GM12801 (cell line): ENCODE results near the gene SLC5A1.

Source experiments
- TF ChIP-seq, protein P1 (sequence below): IDR thresholded peaks from one replicate; pipeline ENCODE4 v1.5.1; 2011; ENCODE audit warnings: control low read depth; ENCODE audit not compliant: insufficient read length; ENCODE audit errors: extremely low read depth

SLC5A1 gene

DNA sequence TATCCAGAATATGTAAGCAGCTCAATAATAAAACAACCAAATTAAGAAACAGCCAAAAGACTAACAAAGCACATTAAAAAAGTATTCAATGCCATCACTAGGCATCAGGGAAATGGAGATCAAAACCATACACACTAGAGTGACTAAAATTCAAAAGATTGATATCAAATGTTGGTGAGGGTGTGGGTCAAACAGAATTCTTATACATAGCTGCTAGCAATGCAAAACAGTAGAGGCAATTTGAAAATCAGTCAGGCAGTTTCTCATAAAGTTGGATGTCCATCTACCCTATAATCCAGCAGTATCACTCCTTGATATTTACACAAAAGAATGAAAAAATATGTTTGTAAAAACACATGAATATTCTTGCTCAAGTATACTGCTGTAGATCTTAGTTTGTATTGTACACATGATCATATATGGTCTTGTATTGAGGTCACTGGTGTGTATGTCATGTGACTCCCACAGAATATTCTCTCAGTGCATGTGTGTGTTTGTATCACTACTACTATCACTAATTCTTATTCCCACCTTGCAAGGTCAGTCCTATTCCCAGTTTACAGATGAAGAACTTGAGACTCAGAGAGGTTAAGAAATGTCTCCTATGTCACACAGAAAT is 54.9 kb downstream of the SLC5A1 start:
- TF ChIP-seq, protein P1, sequence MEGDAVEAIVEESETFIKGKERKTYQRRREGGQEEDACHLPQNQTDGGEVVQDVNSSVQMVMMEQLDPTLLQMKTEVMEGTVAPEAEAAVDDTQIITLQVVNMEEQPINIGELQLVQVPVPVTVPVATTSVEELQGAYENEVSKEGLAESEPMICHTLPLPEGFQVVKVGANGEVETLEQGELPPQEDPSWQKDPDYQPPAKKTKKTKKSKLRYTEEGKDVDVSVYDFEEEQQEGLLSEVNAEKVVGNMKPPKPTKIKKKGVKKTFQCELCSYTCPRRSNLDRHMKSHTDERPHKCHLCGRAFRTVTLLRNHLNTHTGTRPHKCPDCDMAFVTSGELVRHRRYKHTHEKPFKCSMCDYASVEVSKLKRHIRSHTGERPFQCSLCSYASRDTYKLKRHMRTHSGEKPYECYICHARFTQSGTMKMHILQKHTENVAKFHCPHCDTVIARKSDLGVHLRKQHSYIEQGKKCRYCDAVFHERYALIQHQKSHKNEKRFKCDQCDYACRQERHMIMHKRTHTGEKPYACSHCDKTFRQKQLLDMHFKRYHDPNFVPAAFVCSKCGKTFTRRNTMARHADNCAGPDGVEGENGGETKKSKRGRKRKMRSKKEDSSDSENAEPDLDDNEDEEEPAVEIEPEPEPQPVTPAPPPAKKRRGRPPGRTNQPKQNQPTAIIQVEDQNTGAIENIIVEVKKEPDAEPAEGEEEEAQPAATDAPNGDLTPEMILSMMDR: no peak

DNA sequence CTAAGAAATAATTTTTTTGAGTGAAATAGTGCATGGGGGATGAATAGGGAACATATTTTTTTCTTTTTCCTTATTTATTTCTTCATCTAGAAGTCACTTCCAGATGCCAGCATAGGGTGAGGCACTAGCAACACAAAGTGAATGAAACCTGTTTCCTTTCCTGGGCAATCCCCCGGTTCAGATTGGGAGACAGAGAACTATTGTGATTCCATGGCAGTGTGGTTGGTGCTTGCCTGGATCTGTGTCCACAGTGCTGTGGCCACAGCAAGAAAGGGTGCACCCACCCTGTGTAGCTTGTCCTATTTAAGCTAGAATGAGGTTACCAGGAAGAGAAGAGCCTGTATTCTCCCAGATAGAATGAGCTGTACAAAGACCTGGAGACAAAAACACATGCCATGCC is 57.6 kb downstream of the SLC5A1 start:
- TF ChIP-seq, protein P1: no peak

DNA sequence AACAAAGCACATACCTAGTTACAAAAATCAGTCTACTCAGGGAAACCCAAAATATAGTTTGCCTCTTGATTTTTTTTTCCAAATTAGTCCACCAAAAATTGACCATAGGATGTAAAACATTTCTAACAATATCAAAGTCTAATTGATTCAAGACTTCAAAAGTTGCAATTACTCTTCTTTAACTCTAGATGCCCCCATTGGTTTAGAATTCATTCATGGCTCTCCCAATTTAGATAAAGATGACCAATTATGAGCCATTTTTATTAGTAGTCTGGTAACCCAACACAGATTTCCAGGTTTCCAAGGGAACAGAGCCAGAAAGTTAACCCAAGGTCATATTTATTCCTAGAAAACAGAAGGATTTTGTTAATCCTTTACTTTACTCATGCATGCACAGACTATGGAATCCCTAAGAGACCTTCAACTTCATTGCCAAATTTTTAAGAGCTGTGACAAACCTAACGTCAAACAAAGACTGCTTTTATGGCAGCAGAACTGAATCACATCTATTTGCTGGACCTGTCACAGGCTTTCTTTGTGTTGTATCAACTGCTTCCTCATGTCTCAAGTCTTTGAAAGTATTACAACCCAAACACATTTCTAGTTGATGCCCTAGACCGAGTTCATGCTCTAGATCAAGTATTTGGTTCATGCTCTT is 60.7 kb downstream of the SLC5A1 start:
- TF ChIP-seq, protein P1: no peak

DNA sequence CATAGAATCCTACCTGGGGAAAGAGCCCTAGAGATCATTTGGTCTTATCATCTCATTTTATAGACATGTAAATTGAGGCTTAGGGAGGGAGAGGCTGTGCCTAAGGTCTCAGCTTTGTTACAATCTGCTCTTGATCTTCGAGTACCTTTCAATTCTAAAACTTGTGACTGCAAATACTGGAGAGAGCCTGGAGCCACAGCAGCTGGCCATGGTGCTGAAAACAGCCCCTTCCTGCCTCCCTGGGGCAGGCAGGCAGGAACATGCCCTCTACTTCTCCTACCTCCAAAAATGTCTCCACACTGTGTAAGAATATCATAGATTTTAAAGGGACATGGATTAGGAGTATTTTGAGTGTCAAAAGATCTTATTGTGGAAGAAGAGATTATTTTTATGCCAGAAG is 63.9 kb downstream of the SLC5A1 start:
- TF ChIP-seq, protein P1: no peak

DNA sequence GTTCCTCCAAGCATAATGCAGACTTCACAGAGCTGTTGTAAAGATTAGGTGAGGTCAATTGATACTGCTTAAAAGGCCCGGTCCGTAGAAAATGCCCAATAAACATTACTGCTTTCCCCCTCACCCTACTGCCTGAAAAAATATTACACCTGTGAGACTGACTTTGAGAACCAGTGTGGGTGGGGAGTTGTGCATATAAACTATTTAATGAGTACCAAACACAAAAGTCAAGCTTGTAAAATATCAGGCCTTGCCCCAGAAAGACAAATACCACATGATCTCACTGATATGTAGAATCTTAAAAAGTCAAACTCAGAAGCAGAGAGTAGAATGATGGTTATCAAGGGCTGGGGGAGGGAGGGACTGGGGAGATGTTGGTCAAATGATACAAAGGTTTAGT is 69.3 kb downstream of the SLC5A1 start:
- TF ChIP-seq, protein P1: no peak

DNA sequence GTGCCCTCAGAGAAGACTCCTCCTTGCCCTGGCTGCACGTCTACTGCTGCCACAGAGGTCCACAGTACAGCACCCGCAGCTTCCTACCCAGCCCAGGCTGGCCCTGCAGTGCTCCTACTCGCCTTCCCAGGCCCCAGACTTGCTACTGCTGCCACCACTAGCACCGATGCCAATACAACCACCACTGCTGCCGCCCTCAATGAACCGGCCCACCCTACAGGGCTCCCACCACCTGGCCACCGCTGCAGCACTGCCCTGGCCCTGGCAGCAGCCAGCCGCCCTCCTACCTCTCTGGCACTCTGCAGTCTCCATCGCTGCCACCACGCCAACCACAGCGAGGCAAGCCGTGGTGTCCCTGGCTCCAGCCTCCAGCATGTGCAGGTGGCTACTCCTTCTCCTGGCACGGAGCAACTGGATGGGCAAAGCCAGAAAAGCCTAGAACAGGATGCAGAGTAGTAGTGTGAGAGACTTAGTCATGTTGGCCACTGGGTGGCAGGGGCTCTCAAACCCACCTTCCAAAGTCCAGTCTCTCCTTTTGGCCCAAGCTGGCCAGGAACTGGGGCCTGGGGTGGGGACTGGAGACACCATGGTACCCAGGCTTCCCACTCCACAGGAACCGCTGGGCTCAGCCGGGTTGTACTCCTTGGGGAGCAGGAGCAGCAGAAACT is 76.6 kb downstream of the SLC5A1 start:
- TF ChIP-seq, protein P1: no peak

DNA sequence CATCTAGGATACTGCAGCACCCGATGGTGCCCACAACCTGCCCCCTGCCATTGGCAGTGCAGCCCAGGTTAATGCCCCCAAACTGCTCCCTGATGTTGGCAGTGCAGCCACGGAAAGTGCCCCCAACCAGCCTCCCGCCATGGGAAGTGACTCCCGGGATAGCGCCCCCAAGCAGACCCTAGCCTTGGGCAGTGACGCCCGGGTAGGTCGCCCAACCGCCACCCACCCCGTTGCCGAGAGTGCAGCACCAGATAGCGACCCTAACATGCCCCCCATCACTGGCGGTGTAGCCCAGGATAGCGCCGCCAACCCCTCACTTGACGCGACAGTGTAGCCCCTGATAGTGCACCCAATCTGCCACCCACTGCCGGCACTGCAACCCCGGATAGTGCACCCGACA is 77.5 kb downstream of the SLC5A1 start:
- TF ChIP-seq, protein P1: no peak
